ENCODE data around the gene HCCS.

DNA sequence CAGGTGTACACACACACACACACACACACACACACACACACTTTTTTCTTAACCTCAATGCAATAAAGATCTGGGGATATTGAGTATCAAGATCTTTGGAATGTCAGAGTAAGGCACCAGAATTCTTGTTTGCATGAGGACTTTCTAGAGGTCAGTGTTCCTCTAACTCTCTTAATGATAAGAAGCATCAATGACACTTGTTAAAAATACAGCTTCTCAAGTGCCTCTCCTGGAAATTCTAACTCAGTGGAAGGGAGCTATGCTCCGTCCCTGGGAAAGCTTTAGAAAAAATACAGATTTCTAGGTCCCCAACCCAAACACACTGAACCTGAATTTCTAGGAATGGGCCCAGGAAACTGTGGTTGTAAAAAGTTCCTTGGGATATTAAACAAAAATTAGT is 25.8 kb upstream of the HCCS start:
- TF ChIP-seq POLR2AphosphoS5 (IDR thresholded peaks at IDR 0.05) = no peak
- TF ChIP-seq EP300 (IDR thresholded peaks at IDR 0.05) = no peak

Measured in gastroesophageal sphincter (tissue), 2 donors.